Kidney glomerular epithelial cell (primary cell): Measurements from ENCODE around the gene CACNG4.

Experiments used
- DNase-seq: peaks from one replicate; lab custom pipeline; 2025; lab: John Stamatoyannopoulos, UW

The CACNG4 gene

GRCh38 chr17:67043283-67043682, 78.8 kb downstream of the CACNG4 start:
- DNase-seq = no peak

GRCh38 chr17:67044016-67044772, 79.7 kb downstream of the CACNG4 start, which contains the start of gene CACNG1:
Gene CACNG1 (plus strand): TSS chr17:67044554. CDS start chr17:67044661, 107 bp downstream.
- DNase-seq = no peak

- DNase-seq = no peak
These were observed 80.4 kb downstream of the CACNG4 start for GRCh38 chr17:67044940-67045339.

- no peak for DNase-seq
These were observed 81.9 kb downstream of the CACNG4 start for GRCh38 chr17:67046398-67046797.

- no peak for DNase-seq
These were observed 82.9 kb downstream of the CACNG4 start for GRCh38 chr17:67047382-67047781.

GRCh38 chr17:67049025-67049739, 84.7 kb downstream of the CACNG4 start:
- no peak for DNase-seq

GRCh38 chr17:67050066-67050465, 85.6 kb downstream of the CACNG4 start:
- no peak for DNase-seq

GRCh38 chr17:67050471-67051154, 86.1 kb downstream of the CACNG4 start:
- no peak for DNase-seq

GRCh38 chr17:67051155-67051538, 86.6 kb downstream of the CACNG4 start:
- no peak for DNase-seq

GRCh38 chr17:67051837-67052236, 87.3 kb downstream of the CACNG4 start:
- no peak for DNase-seq

GRCh38 chr17:67052720-67053437, 88.4 kb downstream of the CACNG4 start:
- no peak for DNase-seq

- DNase-seq = no peak
These were observed 89.0 kb downstream of the CACNG4 start for GRCh38 chr17:67053438-67054000.

GRCh38 chr17:67054011-67054591, 89.6 kb downstream of the CACNG4 start:
- DNase-seq = no peak

- no peak for DNase-seq
These were observed 90.1 kb downstream of the CACNG4 start for GRCh38 chr17:67054608-67055007.

- DNase-seq = no peak
These were observed 90.5 kb downstream of the CACNG4 start for GRCh38 chr17:67055041-67055443.

GRCh38 chr17:67055811-67056745, 91.6 kb downstream of the CACNG4 start:
- DNase-seq = no peak

- no peak for DNase-seq
These were observed 92.4 kb downstream of the CACNG4 start for GRCh38 chr17:67056746-67057490.

GRCh38 chr17:67058036-67058435, 93.5 kb downstream of the CACNG4 start:
- no peak for DNase-seq

GRCh38 chr17:67059372-67059771, 94.9 kb downstream of the CACNG4 start:
- no peak for DNase-seq

GRCh38 chr17:67063141-67063540, 98.6 kb downstream of the CACNG4 start:
- no peak for DNase-seq
